Hepatocyte (in vitro differentiated cells): Measurements from ENCODE around the gene ZNF423. TPM values are rescaled to one million over a fixed set of nuclear protein-coding genes. Genes with fewer than 3 reads are reported as not detected.

Experiments used
- DNase-seq: peaks from one replicate; pipeline ENCODE4 v3.0.0-alpha.2; 2016; ENCODE audit warnings: low spot score
- H2AFZ ChIP-seq: fragments of 200-600 bp; sonication (generic); 2 replicates; pipeline ENCODE4 v1.6.0; 2016; ENCODE audit warnings: antibody characterized with exemption, mild to moderate bottlenecking
- H3K27ac ChIP-seq: fragments of 200-600 bp; sonication (generic); 2 replicates; pipeline ENCODE4 v1.5.1; 2016; ENCODE audit warnings: mild to moderate bottlenecking
- H3K27me3 ChIP-seq: fragments of 200-600 bp; sonication (generic); 2 replicates; pipeline ENCODE4 v1.6.1; 2016
- H3K36me3 ChIP-seq: fragments of 200-600 bp; sonication (generic); replicated peaks from 2 replicates; pipeline ENCODE4 v1.5.1; 2016; ENCODE audit warnings: low read depth; ENCODE audit not compliant: insufficient read depth
- H3K4me1 ChIP-seq: fragments of 200-600 bp; sonication (generic); 2 replicates; pipeline ENCODE4 v1.5.1; 2016; ENCODE audit warnings: mild to moderate bottlenecking, moderate library complexity; ENCODE audit not compliant: insufficient read depth
- H3K4me2 ChIP-seq: fragments of 200-600 bp; sonication (generic); 2 replicates; pipeline ENCODE4 v1.6.0; 2016
- H3K4me3 ChIP-seq: fragments of 200-600 bp; sonication (generic); 2 replicates; pipeline ENCODE4 v1.5.1; 2016; ENCODE audit warnings: mild to moderate bottlenecking
- H3K79me2 ChIP-seq: fragments of 200-600 bp; sonication (generic); 2 replicates; pipeline ENCODE4 v1.6.0; 2017; ENCODE audit warnings: mild to moderate bottlenecking
- H3K9me2 ChIP-seq: fragments of 200-600 bp; sonication (generic); replicated peaks from 2 replicates; pipeline ENCODE4 v1.6.0; 2017; ENCODE audit warnings: mild to moderate bottlenecking; ENCODE audit not compliant: insufficient read depth
- H3K9me3 ChIP-seq: fragments of 200-600 bp; sonication (generic); 2 replicates; pipeline ENCODE4 v1.5.1; 2016; ENCODE audit warnings: low read depth, mild to moderate bottlenecking
- H4K20me1 ChIP-seq: fragments of 200-600 bp; sonication (generic); 2 replicates; pipeline ENCODE4 v1.6.0; 2016; ENCODE audit warnings: mild to moderate bottlenecking; ENCODE audit not compliant: insufficient read depth, poor library complexity, severe bottlenecking
- CTCF ChIP-seq: fragments of 200-600 bp; sonication (generic); IDR thresholded peaks from 2 replicates; pipeline ENCODE4 v1.5.1; 2016; ENCODE audit warnings: antibody characterized with exemption, mild to moderate bottlenecking; ENCODE audit not compliant: poor library complexity
- EZH2 ChIP-seq: fragments of 200-600 bp; sonication (generic); IDR thresholded peaks from 2 replicates; pipeline ENCODE4 v1.6.1; 2016; ENCODE audit warnings: antibody characterized with exemption, mild to moderate bottlenecking, borderline replicate concordance
- EZH2phosphoT487 ChIP-seq: fragments of 200-600 bp; sonication (generic); IDR thresholded peaks from one replicate; pipeline ENCODE4 v1.6.1; 2018; ENCODE audit warnings: antibody characterized with exemption, mild to moderate bottlenecking, low read depth, moderate library complexity; ENCODE audit not compliant: unreplicated experiment, severe bottlenecking
- WGBS: methylation state at CpG from one replicate; pipeline ENCODE4 v1.1.6; 2016; ENCODE audit warnings: low lambda C conversion rate; ENCODE audit errors: missing lambda C conversion rate; 5-methylcytosine and 5-hydroxymethylcytosine counted together
- polyA plus RNA-seq: library from polyadenylated mRNA; unstranded; fragments of >200 nt; fragmentation: Nextera tagmentation; extraction: Ambion mirVana; gene quantifications from 2 replicates; pipeline ENCODE4 v1.2.1, GENCODE V29; 2016
- total RNA-seq: library from RNA; depleted of rRNA; stranded (reverse); fragments of >200 nt; gene quantifications from 2 replicates; pipeline ENCODE4 v1.2.3, GENCODE V29; 2014

ZNF423 gene
- total and polyA plus RNA-seq, 2 experiments from 2014 or later = 9.6 to 11.8 TPM

- no peaks in the 10 kb centered on the region for H3K9me2 ChIP-seq
- no peak for TF ChIP-seq CTCF
- TF ChIP-seq EZH2 = no peak
- no peak for TF ChIP-seq EZH2phosphoT487
- no peak overlapping the region for H3K4me2 ChIP-seq
- H3K27ac ChIP-seq = no peak overlapping the region
- H3K36me3 ChIP-seq = no peaks in the 10 kb centered on the region
- H4K20me1 ChIP-seq = no peaks in the 10 kb centered on the region
- DNase-seq = no peak
- H3K9me3 ChIP-seq = no peaks in the 10 kb centered on the region
- H3K27me3 ChIP-seq = no peaks in the 10 kb centered on the region
- 94% methylated on average over 36 of the region's 38 CpGs for WGBS
- no peak overlapping the region for H3K4me3 ChIP-seq
- no peaks in the 10 kb centered on the region for H3K79me2 ChIP-seq
- no peak overlapping the region for H2AFZ ChIP-seq
- H3K4me1 ChIP-seq = peaks cover 10% of the 10 kb centered on the region
These were observed 12.1 kb upstream of the ZNF423 start for GRCh38 chr16:49867796-49868668.

DNA sequence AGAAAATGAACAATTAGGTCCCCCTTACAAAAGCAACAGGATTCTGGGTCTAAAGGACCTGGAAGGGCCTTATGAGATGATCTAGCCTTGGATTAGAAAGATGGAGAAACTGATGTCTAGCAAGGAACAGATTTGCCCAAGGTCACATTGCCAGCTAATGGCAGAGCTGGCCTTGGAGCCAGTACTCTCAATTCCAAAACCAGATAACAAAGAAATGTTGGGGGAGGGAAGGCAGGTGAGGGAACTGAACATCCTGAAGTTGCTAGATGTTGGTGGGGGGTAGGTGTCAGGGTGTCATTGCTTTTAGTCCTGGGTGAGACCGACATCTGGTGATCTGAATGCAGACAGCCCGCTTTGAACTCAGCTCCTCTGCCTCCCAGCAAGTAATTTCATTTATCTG, 11.3 kb upstream of the ZNF423 start:
- H4K20me1 ChIP-seq = no peaks in the 10 kb centered on the region
- DNase-seq = no peak

GRCh38 chr16:49866595-49867071, 10.7 kb upstream of the ZNF423 start:
- no peaks in the 10 kb centered on the region for H3K27me3 ChIP-seq
- TF ChIP-seq CTCF (no peak), EZH2 (no peak), EZH2phosphoT487 (no peak)
- H2AFZ ChIP-seq = peak overlapping the region; percentile 45
- WGBS = 55% methylated on average over 14 of the region's 14 CpGs
- no peak overlapping the region for H3K4me3 ChIP-seq
- H3K4me1 ChIP-seq = peaks cover 10% of the 10 kb centered on the region
- no peak overlapping the region for H3K4me2 ChIP-seq
- H3K9me2 ChIP-seq = no peaks in the 10 kb centered on the region
- no peak for DNase-seq
- H3K9me3 ChIP-seq = no peaks in the 10 kb centered on the region
- H4K20me1 ChIP-seq = no peaks in the 10 kb centered on the region
- no peaks in the 10 kb centered on the region for H3K79me2 ChIP-seq
- H3K36me3 ChIP-seq = no peaks in the 10 kb centered on the region
- peak overlapping the region; percentile 65 for H3K27ac ChIP-seq

More for the DNA sequence above, 11.3 kb upstream of the ZNF423 start:
- Histone ChIP-seq H2AFZ (peak overlapping the region; percentile 45), H3K4me1 (peaks cover 10% of the 10 kb centered on the region), H3K36me3 (no peaks in the 10 kb centered on the region), H3K27me3 (no peaks in the 10 kb centered on the region), H3K4me3 (no peak overlapping the region), H3K79me2 (no peaks in the 10 kb centered on the region), H3K9me2 (no peaks in the 10 kb centered on the region), H3K27ac (no peak overlapping the region), H3K4me2 (no peak overlapping the region), H3K9me3 (no peaks in the 10 kb centered on the region)
- 95% methylated on average over 2 of the region's 2 CpGs for WGBS
- TF ChIP-seq CTCF (no peak), EZH2 (no peak), EZH2phosphoT487 (no peak)
